Kidney capillary endothelial cell (primary cell): Measurements from ENCODE around the gene NXPH4.

Experiments
- DNase-seq: peaks from one replicate; pipeline ENCODE4 v3.0.0-alpha.2; 2018; ENCODE audit warnings: low spot score

Gene NXPH4

DNA sequence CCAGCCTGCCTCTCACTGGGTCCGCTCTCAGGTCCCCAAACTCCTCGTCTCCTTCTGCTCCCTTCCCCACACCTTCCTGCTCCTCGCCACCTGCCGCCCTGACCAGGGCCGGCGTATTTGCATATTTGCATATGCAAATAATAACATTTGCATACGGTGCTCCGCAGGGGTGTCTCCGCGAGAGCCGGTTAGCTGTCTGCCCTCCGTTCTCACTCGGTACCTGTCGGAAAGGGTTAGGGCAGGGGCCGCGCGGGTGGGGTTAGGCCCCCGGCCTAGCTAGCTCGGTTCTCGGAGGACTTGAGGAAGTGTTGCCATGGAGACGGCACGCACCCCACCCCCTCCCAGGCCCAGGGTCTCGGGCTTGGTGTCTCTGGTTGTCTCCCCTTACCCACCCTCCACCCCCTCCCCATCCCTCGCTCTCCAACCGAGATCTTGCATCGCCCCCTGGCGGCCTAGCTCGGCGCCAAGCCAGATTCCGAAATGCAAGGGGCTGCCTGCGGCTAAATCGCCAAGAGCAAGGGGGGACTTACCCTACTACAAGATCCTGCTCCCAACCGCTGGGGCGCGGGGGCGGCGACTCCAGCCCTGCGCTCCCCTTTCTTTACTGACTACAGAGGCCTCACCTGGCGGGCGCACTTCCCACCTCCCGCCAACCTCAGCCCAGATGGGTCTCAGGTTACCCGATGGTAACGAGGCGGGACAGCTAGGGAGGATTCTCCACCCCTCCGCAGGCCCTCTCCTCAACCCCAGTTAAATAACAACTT is 26.3 kb downstream of the NXPH4 start:
- DNase-seq: no peak

DNA sequence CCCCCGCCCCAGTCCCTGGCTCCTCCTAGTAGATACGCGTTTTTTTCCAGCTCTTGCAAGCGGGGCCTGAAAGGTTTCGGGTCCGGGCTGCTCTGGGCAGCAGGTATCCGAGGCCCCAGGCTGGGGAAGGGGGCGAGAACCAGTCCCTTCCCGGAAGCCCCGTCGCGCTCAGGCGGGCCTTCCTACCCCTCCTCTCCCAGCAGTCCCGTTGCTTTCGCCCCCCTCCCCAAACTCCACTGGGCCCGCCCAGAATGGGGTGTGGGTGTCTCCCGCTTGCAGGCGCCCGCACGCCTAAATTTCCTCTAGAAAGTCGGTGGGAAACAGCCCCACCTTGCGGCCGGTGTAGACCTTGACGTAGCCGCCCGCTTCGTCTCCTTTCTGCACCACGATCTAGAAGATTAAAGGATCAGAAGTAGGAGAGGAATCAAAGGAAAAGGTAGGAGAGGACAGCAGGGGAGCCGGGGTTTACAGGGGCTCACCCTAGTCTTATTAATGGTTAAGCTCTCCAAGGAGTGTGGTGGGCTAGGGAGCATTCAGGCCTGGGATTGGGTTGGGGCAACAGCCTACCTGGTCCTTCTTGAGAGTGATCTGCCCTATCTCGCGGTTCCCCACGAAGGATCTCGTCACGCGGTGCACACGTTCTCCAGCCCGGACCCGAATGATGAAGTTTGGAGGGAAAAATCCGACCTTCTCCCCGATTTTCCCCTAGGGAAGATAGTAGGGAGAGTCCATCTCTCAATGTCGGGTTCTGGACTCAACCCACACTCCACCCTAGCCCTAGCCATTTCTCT is 27.1 kb downstream of the NXPH4 start:
- DNase-seq: no peak

- DNase-seq: no peak
Observed at GRCh38 chr12:57244312-57244696, 27.7 kb downstream of the NXPH4 start.

DNA sequence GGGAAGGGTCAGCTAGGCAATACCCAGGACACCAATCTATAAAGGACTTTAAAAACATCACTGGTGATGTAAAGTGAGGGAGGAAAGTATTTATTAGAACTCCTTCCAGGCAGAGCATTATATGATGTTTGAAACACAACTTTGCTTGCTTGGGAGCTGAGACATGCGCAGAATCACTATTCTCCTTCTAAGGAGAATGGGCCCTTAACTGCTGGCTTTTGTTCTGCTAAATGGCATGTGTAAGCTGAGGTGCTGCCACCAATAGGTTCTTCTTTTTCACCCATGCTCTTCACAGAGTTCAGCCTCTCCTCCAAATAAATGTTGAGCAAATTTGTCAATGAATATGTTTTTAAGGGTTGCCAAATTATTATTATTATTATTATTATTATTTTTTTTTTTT is 30.4 kb downstream of the NXPH4 start:
- no peak for DNase-seq

- no peak for DNase-seq
Observed at GRCh38 chr12:57248934-57249742, 32.5 kb downstream of the NXPH4 start.

DNA sequence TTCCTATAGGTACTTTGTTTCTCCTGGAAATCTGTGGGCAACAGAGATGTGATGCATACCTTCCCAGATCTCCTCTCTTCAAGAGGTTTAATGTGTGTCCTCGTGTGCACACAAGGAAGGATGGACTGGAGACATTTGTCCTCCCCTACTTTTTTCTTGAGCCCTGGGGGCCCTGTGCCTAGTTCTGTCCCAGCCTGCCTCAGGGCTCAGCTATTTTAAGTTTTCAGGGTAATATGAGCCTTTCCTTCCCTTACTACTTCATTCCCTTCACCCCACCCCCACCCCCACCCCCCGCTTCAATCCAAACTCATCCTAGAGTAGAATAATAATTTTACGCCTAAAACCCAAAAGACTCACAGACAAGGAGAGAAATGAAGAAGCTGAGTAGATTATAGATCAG is 33.9 kb downstream of the NXPH4 start:
- no peak for DNase-seq

GRCh38 chr12:57250956-57251355 is 34.4 kb downstream of the NXPH4 start, which contains the start of gene STAC3:
Gene STAC3, minus strand, starts transcription at chr12:57251187. Its CDS starts 1,551 bp downstream, at chr12:57249636.
- DNase-seq: no peak

GRCh38 chr12:57254506-57255280 is 38.1 kb downstream of the NXPH4 start:
- DNase-seq: no peak

DNA sequence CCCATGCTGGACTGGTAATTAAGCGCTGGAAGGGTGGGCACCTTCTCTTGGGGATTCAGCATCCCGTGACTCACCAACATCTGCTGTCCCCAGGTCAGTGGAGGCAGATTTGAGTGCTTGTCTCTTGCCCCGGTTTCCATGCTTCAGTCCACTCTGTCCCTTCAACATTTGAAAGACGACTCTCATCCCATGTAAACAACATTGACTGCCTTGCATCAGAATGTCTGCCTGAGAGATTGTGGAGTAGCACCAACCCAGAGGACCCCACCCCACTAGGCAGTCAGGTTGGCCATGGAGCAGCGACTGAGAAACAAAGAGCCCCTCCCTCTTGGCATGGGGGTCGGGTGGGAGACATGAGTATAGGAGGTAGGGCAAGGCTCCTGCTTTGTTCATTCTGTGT is 39.3 kb downstream of the NXPH4 start:
- no peak for DNase-seq

DNA sequence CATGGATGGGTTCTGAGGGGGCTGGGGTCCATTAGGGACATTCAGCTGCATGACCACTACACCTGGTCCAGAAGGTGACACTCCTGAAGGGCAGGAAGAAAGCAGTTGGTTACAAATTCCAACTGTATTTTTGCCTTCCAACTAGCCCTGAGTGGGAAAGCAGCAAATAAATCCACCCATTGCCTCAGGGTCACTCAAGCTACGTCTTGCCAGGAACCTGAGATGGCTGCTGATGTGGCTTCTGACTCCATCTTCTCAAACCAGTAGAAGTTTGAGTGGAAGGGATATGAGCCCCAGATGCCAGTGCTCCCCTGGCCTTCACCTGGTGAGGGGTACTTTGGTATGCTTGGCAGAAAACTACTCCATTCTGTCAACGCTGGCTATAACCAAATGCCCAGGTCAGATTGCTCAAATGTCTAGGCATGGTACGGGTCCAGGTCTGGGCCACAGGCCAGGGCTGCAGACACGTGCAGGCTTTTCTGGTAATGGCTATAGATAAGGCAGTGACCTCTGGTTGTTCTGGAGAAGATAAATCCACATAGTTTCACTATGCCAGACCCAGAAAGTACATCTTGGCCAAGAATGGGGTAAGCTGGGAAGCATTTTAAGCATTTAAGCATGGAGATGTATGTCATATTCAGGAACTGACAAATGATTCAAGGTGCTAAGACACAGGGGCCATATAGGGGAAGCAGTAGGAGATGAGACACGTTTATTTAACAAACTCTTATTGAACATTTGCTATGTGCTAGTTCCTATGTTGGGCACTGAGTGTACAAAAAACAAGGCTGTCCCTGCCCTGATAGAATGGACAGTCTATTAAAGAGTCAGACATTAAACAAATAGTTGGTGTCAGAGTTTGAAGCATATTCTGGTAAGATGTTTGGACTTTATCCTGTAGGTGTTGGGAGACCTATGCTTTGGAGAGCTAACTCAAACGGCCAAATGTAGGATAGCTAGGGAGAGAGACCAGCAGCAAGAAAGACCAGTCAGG is 42.7 kb downstream of the NXPH4 start:
- no peak for DNase-seq

GRCh38 chr12:57260366-57260765 is 43.8 kb downstream of the NXPH4 start:
- no peak for DNase-seq

- no peak for DNase-seq
Observed at GRCh38 chr12:57261428-57261865, 44.9 kb downstream of the NXPH4 start.

DNA sequence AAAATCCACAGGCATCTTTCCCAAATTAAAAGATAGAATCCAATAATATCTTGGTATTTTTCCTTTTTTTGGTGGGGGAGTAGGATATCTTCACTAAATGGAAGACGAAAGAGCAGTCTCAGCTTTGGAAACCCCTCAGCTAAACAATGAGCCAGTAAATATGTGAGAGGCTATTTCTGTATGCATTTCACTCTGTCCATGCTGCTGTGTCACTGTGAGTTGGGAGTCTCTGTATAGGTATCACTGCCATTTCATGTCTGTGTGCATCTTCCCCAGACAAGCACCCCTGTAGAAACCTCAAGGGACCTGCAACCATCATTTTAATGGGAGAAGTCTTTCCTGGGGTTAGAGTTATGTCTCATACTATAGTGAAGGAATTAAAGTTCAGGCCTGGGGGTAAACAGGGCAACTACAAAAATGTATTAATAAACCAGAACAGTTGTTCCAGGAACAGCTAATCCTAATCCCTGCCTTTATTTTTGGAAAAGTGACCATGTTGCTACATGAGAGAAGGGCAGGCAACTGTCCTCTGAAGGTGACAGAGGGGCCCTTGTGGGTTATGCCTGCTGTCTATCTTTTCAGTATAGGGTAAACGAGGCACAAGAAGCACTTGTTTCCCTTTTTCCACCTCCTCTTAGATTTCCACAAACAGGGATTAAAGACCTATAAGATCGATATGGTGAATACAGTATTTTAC is 45.7 kb downstream of the NXPH4 start:
- DNase-seq: no peak

- DNase-seq: no peak
Observed at GRCh38 chr12:57263096-57263495, 46.5 kb downstream of the NXPH4 start.

- DNase-seq: no peak
Observed at GRCh38 chr12:57266681-57267080, 50.1 kb downstream of the NXPH4 start.

DNA sequence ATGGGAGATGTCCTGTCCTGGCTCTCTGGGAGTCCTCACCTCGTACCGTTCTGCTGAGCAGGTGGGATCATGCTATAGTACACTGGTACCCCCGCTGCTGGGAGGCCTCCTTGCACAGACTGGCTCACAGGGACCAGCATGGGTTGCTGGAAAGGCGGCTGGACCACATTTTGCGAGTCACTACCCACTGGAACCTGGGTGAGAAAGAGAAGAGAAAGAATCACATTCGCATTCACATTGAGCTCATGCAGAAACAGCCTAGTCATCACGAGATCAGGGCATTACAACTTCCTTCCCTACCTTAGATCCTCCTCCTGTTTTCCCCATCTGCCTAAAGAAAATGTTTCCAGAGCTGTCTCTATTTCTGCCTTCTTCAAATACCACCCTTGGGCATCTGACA is 51.7 kb downstream of the NXPH4 start:
- DNase-seq: no peak

DNA sequence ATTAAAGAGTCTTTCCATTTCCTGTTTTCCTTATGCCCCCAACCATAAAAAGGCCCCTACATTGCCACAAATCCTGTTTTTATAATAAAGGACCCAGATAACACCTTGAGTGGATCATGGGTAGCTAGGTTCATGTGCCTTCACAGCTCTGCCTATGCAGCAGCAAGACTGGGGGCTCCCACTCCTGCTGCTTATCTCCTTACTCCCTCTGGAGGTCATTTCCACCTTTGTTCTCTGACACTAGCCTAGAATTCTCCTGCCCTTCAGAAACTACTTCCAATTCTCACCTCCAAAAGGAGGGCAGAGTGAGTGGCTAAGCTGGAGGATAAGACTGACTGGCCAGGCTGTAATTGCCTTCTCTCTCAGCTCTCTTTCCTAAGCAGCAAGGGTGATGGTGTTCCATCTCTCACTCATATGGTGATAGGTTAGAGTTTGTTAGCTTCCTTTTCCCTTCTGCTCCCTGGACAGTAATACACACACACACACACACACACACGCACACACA is 54.4 kb downstream of the NXPH4 start:
- DNase-seq: no peak

DNA sequence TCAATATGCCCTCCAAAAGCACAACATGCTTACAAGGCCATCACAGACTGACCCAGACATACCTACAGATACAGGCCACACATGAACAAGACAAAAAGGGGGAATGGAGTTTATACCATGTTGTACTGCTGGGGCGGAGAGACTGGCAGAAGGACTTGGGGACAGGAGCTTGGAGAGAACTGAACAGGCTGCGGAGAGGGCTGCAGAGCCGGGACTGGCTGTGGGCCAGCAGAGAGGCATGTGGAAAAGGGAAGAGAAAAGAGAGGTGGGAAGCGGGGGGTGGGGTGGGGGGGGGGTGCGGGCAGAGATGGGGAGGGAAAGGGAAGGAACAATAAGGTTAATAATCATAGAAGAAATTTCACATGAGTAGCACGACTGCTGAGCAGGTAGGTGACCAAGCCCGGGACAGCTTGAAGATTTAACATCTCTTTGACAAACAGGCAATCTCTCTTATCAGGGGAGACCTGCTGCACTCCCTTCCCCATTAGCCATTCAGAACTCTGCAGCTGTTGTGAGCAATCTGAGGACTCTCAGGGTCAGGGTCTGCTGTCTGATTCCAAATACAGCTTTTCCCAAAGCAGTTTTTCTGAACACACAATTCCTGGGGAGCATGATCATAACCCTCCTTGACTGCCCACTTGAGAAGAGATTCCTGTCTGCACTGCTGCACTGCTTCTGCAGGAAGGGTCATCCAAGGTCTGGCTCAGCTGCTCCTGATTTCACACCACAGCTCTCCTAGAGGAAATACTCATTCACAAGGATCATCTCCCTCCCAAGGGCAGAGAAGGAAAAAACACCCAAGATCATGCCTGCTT is 56.0 kb downstream of the NXPH4 start:
- peak; percentile 56 for DNase-seq

GRCh38 chr12:57273516-57273915 is 56.9 kb downstream of the NXPH4 start:
- DNase-seq: no peak
